Muscle layer of colon (tissue), 2 donors: Measurements from ENCODE around the gene AUTS2.

Experiments used
- H3K27ac ChIP-seq: one replicate; pipeline ENCODE4 v1.7.0; 2013; ENCODE audit warnings: low read depth, mild to moderate bottlenecking, low read length, moderate library complexity
- H3K27me3 ChIP-seq, 2 donors: one replicate each; pipeline ENCODE4 v1.7.0; 2013; ENCODE audit warnings: low read length in 2 of 2, mild to moderate bottlenecking in 2 of 2; ENCODE audit not compliant: insufficient read depth in 2 of 2, control insufficient read depth in 1 of 2
- H3K36me3 ChIP-seq: one replicate; pipeline ENCODE4 v1.7.0; 2013; ENCODE audit warnings: mild to moderate bottlenecking, low read length; ENCODE audit not compliant: insufficient read depth
- H3K4me1 ChIP-seq: one replicate; pipeline ENCODE4 v1.7.0; 2013; ENCODE audit warnings: mild to moderate bottlenecking, low read length; ENCODE audit not compliant: insufficient read depth
- H3K4me3 ChIP-seq, 2 donors: one replicate each; pipeline ENCODE4 v1.7.0; 2013; ENCODE audit warnings: low read length in 2 of 2, low read depth in 1 of 2, mild to moderate bottlenecking in 1 of 2, moderate library complexity in 1 of 2
- H3K9ac ChIP-seq: one replicate; pipeline ENCODE4 v1.7.0; 2013; ENCODE audit warnings: low read length
- H3K9me3 ChIP-seq: one replicate; pipeline ENCODE4 v1.7.0; 2013; ENCODE audit warnings: mild to moderate bottlenecking, low read length
- donor health status: abdominal sarcoma.
- donor health status: Adenocarcinoma of cecum.

Gene AUTS2

DNA sequence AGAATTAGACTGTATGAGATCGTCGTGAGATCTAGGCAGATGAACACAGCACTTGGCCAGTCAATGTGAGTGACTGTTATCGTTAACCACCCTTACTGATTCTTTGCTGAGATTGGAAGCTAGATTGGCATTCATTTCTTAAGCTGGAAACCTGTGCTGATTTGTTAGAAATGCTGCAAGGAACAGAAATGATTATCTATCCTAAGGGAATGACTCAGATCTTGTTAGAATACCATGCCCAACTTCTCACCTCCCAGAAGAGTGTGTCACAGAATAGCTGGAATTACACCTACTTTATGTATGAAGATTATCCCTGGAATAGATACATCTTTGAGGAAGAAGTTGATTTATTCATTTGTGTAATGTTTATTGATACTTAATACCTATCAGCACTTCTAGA lies 275.2 kb downstream of the AUTS2 start:
- H3K9me3 ChIP-seq, result no peaks in the 10 kb centered on the region
- no peaks in the 10 kb centered on the region for H3K27me3 ChIP-seq
- no peak overlapping the region for H3K9ac ChIP-seq
- H3K4me1 ChIP-seq, result no peaks in the 10 kb centered on the region
- H3K4me3 ChIP-seq, result no peak overlapping the region
- no peak overlapping the region for H3K27ac ChIP-seq
- no peaks in the 10 kb centered on the region for H3K36me3 ChIP-seq

DNA sequence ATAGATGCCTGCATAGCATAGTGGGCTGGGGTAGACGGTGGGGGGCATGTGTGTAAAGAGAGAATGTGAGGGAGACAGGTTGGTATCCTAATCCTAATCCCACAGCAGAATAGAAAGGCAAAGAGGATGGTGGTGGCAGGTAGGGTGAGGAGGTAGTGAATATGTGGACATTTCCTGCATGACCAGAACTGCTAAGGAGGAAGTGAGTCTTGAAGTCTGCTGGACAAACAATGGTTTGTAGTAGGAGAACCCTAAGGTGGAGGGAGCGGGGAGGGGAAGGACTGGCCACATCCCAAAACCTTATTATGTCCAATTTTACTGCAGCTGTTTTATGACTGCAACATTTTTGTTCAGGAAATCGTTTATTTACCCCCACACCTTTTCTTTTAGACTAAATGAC lies 279.7 kb downstream of the AUTS2 start:
- no peak overlapping the region for H3K27ac ChIP-seq
- peaks cover 8% of the 10 kb centered on the region for H3K4me1 ChIP-seq
- no peaks in the 10 kb centered on the region for H3K9me3 ChIP-seq
- H3K36me3 ChIP-seq, result no peaks in the 10 kb centered on the region
- no peak overlapping the region for H3K9ac ChIP-seq
- no peak overlapping the region for H3K4me3 ChIP-seq
- no peaks in the 10 kb centered on the region for H3K27me3 ChIP-seq

DNA sequence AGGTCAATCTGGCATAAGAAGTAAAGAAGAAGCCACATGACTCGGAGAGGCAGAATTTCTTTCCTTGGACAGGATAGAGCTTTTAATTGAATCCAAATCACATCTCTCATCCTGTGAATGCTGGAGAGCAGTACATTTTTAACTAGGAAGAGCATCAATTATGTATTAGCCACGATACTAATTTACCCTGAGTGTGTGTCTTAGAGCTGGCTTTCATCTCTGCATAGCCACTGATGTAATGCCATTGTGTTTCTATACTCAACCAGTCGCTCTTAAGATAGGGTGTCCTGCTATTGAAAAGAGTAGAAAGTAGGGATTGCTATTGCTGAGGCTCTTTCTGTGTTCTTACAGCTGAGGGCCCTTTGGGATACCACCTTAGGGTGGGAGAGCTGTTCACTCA lies 280.3 kb downstream of the AUTS2 start:
- no peaks in the 10 kb centered on the region for H3K27me3 ChIP-seq
- no peaks in the 10 kb centered on the region for H3K9me3 ChIP-seq
- no peak overlapping the region for H3K4me3 ChIP-seq
- H3K4me1 ChIP-seq, result peaks cover 8% of the 10 kb centered on the region
- no peak overlapping the region for H3K9ac ChIP-seq
- H3K36me3 ChIP-seq, result no peaks in the 10 kb centered on the region
- H3K27ac ChIP-seq, result no peak overlapping the region

DNA sequence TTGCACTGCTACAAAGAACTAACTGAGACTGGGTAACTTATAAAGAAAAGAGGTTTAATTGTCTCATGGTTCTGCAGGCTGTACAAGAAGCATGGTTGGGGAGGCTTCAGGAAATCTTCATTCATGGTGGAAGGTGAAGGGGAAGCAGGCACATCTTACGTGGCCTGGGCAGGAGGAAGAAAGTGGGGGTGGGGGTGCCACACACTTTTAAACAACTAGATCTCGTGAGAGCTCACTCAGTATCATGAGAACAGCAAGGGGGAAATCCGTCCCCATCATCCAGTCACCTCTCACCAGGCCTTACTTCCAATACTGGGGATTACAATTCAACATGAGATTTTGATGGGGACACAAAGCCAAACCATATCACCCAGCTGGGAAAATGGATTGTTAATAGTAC lies 281.7 kb downstream of the AUTS2 start:
- no peaks in the 10 kb centered on the region for H3K27me3 ChIP-seq
- H3K4me1 ChIP-seq, result peaks cover 10% of the 10 kb centered on the region
- no peak overlapping the region for H3K4me3 ChIP-seq
- H3K27ac ChIP-seq, result no peak overlapping the region
- H3K36me3 ChIP-seq, result no peaks in the 10 kb centered on the region
- no peaks in the 10 kb centered on the region for H3K9me3 ChIP-seq
- no peak overlapping the region for H3K9ac ChIP-seq

DNA sequence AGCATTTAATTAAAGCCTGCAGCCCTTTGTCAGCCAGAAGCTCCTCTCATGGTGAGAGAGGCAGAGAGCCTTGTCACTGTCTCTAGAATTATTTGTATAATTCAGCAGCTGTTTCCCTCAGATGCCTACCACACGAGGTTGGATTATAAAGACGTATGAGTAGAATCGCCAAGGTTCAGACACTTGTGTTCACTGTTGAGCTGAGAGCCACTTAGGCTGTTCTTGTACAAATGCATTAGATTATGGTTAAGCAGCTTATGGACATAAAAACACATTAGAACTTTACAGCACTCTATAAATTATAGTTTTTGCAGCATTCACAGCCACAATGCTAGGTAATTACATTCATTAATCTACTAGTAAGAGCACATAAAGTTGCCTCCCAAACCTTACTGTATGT lies 282.6 kb downstream of the AUTS2 start:
- Histone ChIP-seq H3K9ac (no peak overlapping the region), H3K36me3 (no peaks in the 10 kb centered on the region), H3K4me1 (peaks cover 18% of the 10 kb centered on the region), H3K27ac (no peak overlapping the region), H3K27me3 (no peaks in the 10 kb centered on the region), H3K4me3 (no peak overlapping the region), H3K9me3 (no peaks in the 10 kb centered on the region)

DNA sequence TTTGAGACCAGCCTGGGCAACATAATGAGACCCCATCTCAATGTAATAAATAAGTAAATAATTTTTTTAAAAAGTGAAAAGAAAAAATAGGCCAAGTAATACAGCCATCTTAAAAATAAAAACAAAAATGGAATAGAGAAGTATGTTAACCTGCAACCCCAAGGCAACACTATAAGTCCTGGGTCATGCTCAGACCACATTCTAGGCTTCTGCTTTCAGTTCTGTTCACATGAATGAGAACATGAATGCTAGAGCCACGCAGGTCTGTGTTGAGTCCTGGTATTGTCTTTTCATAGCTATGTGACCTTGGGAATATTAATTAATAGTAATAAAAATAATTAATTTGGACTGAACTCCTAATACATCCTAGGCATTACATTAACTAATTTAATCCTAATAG lies 284.0 kb downstream of the AUTS2 start:
- Histone ChIP-seq H3K4me1 (peaks cover 20% of the 10 kb centered on the region), H3K9ac (no peak overlapping the region), H3K9me3 (no peaks in the 10 kb centered on the region), H3K27me3 (no peaks in the 10 kb centered on the region), H3K27ac (no peak overlapping the region), H3K36me3 (no peaks in the 10 kb centered on the region), H3K4me3 (no peak overlapping the region)

DNA sequence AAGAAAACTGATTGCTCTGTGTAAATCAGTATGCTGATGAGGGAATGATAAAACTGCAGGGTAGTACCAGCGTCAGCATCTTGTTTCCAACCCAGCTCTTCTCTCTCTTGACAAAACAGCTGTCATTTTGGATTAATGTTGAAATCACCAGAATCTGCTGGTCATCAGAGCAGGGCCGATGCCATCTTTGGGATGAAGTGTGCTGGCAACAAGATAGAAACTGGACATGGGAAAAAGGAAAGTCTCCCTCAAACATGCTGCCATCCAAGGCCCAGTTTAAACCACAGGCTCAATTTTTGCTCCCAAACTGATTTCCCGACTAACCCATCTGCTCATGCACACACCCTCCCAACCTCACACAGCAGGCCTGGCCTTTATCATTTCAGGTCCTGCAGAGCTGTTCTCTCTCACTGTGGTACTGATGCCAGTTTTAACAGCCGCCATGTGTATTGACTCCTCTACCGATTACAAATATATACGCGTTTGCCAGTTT lies 285.2 kb downstream of the AUTS2 start:
- Histone ChIP-seq H3K9ac (no peak overlapping the region), H3K4me3 (no peak overlapping the region), H3K27ac (no peak overlapping the region), H3K27me3 (no peaks in the 10 kb centered on the region), H3K9me3 (no peaks in the 10 kb centered on the region), H3K36me3 (no peaks in the 10 kb centered on the region), H3K4me1 (peaks cover 20% of the 10 kb centered on the region)

DNA sequence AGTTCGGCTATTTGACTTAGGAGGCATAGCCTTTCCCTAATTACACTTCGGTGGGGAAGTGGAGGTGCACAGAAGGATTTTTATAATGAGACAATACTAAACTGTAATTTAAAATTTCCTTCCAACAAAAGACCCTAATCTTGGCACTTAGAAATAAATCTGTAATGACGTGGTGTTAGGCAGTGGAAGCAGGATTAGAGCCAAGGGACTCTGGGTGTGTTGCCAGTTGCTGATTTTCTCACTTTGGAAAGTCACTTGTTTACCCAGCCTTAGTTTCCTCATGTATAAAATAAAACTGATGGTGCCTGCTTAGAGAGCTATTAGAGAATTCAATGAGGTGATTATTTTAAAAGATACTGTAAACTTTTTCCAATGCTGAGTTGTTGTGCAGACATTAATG lies 287.2 kb downstream of the AUTS2 start:
- Histone ChIP-seq H3K4me3 (no peak overlapping the region), H3K27ac (no peak overlapping the region), H3K9ac (no peak overlapping the region), H3K4me1 (peaks cover 24% of the 10 kb centered on the region), H3K27me3 (no peaks in the 10 kb centered on the region), H3K9me3 (no peaks in the 10 kb centered on the region), H3K36me3 (no peaks in the 10 kb centered on the region)

DNA sequence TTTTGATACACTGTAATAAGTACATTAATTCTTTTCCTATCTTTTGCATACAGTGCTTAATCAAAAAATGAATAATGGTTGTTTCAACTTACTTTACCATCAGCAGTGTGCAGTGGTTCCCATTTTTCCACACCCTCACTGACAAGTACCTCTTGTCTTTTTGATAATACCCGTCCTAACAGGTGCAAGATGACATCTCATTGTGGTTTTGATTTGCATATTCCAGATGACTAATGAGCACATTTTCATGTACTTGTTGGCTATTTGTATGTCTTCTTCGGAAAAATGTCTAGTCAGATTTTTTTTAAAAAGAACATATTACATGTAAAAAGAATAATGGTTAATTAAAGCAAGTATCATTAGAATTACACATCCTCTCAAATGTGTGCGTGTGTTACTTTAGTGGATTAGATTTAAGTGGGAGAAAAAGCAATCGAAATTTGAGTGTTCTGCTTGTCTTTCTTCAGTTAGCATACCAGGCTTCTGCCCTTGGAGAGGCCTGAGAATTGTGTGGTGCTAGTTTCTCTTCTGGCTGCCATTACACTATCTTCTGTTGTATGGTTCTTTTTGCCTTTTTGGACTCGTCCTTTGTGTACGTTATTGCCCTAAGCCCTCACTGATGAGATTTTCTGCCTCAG lies 291.2 kb downstream of the AUTS2 start:
- Histone ChIP-seq H3K9me3 (no peaks in the 10 kb centered on the region), H3K27ac (no peak overlapping the region), H3K4me1 (peaks cover 15% of the 10 kb centered on the region), H3K4me3 (no peak overlapping the region), H3K36me3 (no peaks in the 10 kb centered on the region), H3K27me3 (no peaks in the 10 kb centered on the region), H3K9ac (no peak overlapping the region)

DNA sequence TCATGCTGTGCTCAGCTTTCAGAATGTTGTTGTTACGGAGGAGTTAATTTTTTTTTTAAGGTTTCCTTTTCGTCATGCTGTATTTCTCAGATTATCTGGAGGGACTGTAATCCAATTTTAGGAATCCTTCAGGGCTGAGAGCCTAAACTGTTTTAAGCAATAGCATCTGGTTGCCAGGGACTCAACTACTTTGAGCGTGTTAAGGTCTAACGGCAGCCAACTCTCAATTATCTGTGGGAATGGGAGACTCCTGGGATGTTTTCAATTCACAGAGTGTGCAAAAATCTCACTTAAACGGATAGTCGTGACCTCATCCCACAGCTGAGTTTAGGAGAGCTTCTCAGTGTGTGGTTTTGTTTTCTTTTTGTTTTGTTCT lies 291.7 kb downstream of the AUTS2 start:
- H3K4me3 ChIP-seq, result no peak overlapping the region
- H3K9ac ChIP-seq, result no peak overlapping the region
- no peak overlapping the region for H3K27ac ChIP-seq
- no peaks in the 10 kb centered on the region for H3K9me3 ChIP-seq
- no peaks in the 10 kb centered on the region for H3K27me3 ChIP-seq
- no peaks in the 10 kb centered on the region for H3K36me3 ChIP-seq
- H3K4me1 ChIP-seq, result peaks cover 14% of the 10 kb centered on the region

DNA sequence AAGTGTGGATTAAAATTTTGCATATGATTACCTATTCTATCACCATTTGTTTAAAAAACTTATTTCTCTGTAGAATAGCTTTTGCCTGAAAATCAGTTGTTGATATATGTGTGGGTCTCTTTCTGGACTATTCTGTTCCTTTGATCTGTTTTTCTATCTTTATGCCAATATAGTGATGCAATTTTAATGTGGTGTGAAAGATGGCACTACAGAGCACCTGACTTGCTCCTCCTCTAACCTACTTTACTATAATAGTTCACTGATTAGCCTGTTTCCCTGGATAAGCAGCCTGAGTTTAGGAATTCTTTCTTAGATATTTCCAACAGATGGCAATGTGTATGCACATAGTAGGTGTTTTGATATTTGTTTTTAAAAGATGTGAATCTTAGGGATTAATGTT lies 294.5 kb downstream of the AUTS2 start:
- H3K27me3 ChIP-seq, result no peaks in the 10 kb centered on the region
- H3K9me3 ChIP-seq, result no peaks in the 10 kb centered on the region
- H3K4me1 ChIP-seq, result peaks cover 4% of the 10 kb centered on the region
- H3K9ac ChIP-seq, result no peak overlapping the region
- no peaks in the 10 kb centered on the region for H3K36me3 ChIP-seq
- H3K4me3 ChIP-seq, result no peak overlapping the region
- H3K27ac ChIP-seq, result no peak overlapping the region

DNA sequence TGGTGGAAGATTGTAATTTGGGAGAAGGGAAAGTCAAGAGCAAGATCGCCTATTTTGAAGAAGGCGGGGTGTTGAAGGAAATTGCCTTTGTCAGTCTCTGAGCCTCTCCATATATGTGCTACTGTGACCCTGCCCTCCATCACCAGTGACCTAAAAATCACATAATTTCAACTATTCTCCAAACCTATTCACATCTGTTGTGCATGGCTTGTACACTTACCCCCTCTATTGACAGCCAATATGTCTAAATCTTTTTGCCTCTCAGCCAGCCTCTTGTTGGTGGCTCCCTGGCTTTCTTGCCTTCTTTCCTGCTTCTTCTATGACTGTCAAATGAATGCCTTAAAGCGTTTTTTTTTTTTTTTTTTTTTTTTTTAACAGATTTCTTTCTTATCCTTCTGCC lies 295.6 kb downstream of the AUTS2 start:
- Histone ChIP-seq H3K9me3 (no peaks in the 10 kb centered on the region), H3K36me3 (no peaks in the 10 kb centered on the region), H3K9ac (no peak overlapping the region), H3K4me3 (no peak overlapping the region), H3K27me3 (no peaks in the 10 kb centered on the region), H3K27ac (no peak overlapping the region), H3K4me1 (peaks cover 4% of the 10 kb centered on the region)
